GM13976 (cell line): ENCODE measurements around the gene GBX1.

Experiments used
- DNase-seq: peaks from one replicate; pipeline ENCODE4 v3.0.0; 2012; ENCODE audit warnings: low spot score
- CTCF ChIP-seq: IDR thresholded peaks from 2 replicates; pipeline ENCODE4 v1.5.1; 2012; ENCODE audit warnings: borderline replicate concordance, mild to moderate bottlenecking; ENCODE audit not compliant: insufficient read depth; ENCODE audit errors: extremely low read depth, missing control alignments, control extremely low read depth
- in situ Hi-C: fragments of 300-500 bp; cut with MboI; formaldehyde crosslinking; loops from one replicate; pipeline ENCODE4 v1.12.0; 2022; ENCODE audit warnings: low sequenced_read_pairs, mixed read lengths, inconsistent platforms; ENCODE audit not compliant: unreplicated experiment

Gene GBX1

DNA sequence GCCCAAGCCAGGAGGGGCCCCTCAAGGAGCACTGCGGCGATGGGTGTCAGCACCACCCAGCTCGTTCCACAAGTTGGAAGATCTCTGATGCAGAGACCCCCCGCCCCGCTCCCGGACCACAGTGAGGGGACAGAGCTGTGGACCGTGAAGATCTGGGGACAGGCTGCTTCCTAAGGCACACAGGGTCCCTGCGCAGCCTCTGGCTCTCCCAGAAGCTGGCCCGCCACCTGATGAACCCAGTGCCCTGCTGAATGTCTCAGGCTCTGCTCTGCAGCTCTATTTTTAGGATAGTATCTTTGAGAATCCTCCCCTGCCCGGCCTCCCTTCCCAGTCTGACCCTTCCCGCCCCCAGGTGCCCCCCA, 29.7 kb downstream of the GBX1 start:
- DNase-seq = no peak
- in situ Hi-C loops = no loop called here
- no peak for TF ChIP-seq CTCF

GRCh38 chr7:151137076-151137675, 30.3 kb downstream of the GBX1 start:
- no peak for TF ChIP-seq CTCF
- in situ Hi-C loops = no loop called here
- DNase-seq = no peak

DNA sequence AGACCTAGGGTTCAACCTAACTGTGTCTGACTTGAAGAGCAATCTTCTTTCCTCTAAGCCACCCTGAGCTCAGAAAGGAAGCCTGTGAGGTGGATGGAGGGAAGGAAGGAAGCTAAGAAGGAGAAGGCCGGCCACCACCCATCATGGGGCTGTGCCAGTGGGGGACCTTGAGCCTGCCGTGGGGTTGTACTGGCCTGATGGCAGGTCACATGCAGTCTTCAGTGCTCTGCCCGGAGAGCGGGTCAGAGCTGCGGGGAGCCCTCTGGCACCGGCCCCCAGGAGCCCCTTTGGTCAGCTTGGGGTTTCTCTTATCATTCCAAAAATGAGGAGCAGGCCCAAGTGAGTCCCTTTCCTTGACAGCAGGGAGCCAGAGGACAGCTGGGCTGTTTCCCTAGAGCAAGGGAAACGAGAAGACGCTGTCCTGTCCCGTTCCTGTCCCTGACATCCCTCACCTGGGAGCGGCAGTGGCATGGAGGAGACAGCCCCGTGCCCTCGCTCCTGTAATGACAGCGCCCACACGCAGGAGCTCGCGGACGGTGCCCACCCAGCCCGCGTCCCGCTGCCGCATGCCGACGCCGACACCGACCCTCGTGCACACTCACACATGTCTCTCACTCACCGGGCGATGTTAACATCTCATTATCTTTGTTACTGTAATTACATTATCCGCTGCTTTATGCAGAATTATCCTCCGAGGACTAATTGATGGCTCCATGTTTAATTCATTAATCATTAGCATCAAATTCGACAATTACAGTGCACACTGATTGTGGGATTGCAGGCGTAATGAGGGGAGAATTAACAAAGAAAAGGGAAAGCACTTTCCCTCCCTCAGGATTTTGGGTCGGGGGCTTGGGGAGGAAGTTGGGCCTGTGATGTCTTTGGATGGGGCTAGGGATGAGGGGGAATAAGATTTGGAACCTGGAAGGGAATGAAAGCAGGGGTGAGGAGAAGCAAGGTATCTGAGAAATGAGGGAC, 31.3 kb downstream of the GBX1 start:
- no peak for TF ChIP-seq CTCF
- no peak for DNase-seq
- in situ Hi-C loops = no loop called here

DNA sequence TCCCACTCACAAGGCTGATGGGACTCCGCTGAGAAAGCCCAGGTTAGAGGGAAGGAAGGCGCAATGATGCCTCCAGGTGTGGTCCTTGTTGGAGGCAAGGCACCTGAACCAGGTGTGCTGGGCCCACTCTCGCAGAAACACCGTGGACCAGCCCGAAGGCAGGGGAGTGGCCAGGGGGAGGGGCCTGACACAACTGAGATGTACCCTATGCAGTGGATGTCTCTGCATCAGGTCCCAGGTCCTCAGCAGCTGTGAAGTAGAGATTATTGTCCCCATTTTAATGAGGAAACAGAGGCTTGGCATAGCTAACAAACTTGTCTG, 32.0 kb downstream of the GBX1 start:
- DNase-seq = no peak
- in situ Hi-C loops = no loop called here
- TF ChIP-seq CTCF = no peak

DNA sequence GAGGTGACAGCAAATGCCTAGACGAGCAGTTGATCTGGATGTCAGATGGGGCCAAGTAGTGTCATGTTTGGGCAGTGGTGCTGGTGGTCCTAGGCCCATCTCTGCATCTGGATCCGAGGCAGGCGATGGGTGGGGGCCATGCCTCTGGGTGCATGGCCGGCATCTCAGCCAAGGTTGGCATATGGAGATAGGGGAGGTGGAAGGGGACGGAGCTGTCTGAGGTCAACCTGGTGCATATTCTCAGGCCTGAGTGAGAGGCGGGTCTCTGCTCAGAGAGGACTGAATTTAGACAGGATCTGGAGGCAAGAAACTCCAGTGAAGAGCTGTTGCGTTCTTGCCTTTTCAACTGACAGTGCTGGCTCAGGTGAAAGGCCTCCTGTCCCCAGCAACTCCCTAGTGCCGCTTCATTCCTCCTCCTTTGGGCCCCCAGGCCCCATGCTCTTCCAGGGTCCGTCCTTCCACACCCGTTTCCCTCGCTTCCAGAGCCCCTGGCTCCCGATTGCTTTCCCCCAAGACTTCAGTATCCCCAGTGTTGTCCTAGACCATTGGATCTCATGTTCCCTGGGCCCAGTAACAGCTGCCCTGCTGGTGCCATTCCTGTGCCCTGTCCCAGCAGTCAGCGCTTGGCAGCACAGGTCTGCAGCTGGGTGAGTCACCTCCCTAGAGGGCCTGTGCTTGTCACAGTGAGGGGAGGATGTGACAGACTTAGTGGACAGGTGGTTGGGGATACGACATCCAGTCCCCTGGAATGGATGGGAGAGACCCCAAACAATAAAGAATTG, 32.6 kb downstream of the GBX1 start:
- in situ Hi-C loops = no loop called here
- no peak for TF ChIP-seq CTCF
- no peak for DNase-seq

- DNase-seq = no peak
- TF ChIP-seq CTCF = no peak
- in situ Hi-C loops = no loop called here
Measured at GRCh38 chr7:151133986-151134742, 33.3 kb downstream of the GBX1 start.
